K562 (cell line): ENCODE measurements around the gene TMEM120B. TPM values are rescaled to one million over a fixed set of nuclear protein-coding genes. Genes with fewer than 3 reads are reported as not detected.

ENCODE experiments used
- ATF3 ChIP-seq, 2 experiments: fragments of 450-650 bp in 1 of 2; sonication (generic) in 1 of 2; formaldehyde crosslinking in 1 of 2; IDR thresholded peaks in 1 of 2; conservative IDR thresholded peaks in 1 of 2; 2 replicates each; pipeline versions ENCODE4 v1.6.1 to v1.8.1; 2016 to 2023; ENCODE audit warnings: mild to moderate bottlenecking in 2 of 2, moderate library complexity in 2 of 2, inconsistent platforms in 1 of 2, missing genetic modification reagents in 1 of 2
- CHD1 ChIP-seq: fragments of 200-600 bp; sonication (generic); IDR thresholded peaks from one replicate; pipeline ENCODE4 v1.6.1; 2012; ENCODE audit warnings: mild to moderate bottlenecking, moderate library complexity, low read length, inconsistent platforms
- GABPA ChIP-seq: fragments of 200-800 bp; sonication (Bioruptor generic); conservative IDR thresholded peaks from 2 replicates; pipeline ENCODE4 v1.6.1; 2016; ENCODE audit warnings: low read depth, missing genetic modification characterization, missing compliant biosample characterization
- GTF2F1 ChIP-seq: IDR thresholded peaks from 2 replicates; pipeline ENCODE4 v1.6.1; 2011; ENCODE audit warnings: low read depth, low read length, improper control_type of control experiment
- HDAC1 ChIP-seq, 2 experiments: fragments of 450-650 bp; IDR thresholded peaks; 2 replicates each; pipeline ENCODE4 v1.6.1; 2016 to 2017; ENCODE audit warnings: inconsistent platforms in 1 of 2, mild to moderate bottlenecking in 1 of 2, moderate library complexity in 1 of 2
- HMGXB4 ChIP-seq: sonication (generic); formaldehyde crosslinking; IDR thresholded peaks from 2 replicates; pipeline ENCODE4 v1.8.1; 2023; ENCODE audit warnings: mild to moderate bottlenecking, missing genetic modification reagents
- LARP7 ChIP-seq: fragments of 450-650 bp; IDR thresholded peaks from 2 replicates; pipeline ENCODE4 v1.6.1; 2016
- MNT ChIP-seq, 2 experiments: fragments of 450-650 bp; conservative IDR thresholded peaks; 2 replicates each; pipeline ENCODE4 v1.6.1; 2017; ENCODE audit warnings: mild to moderate bottlenecking in 2 of 2, moderate library complexity in 2 of 2
- NFRKB ChIP-seq: fragments of 450-650 bp; IDR thresholded peaks from 2 replicates; pipeline ENCODE4 v1.6.1; 2016; ENCODE audit warnings: low read depth
- PCBP1 ChIP-seq: fragments of 200-400 bp; formaldehyde crosslinking; IDR thresholded peaks from 2 replicates; pipeline ENCODE4 v1.6.1; 2018; ENCODE audit warnings: mild to moderate bottlenecking, low read depth, low read length; ENCODE audit not compliant: poor library complexity, severe bottlenecking
- PHF8 ChIP-seq: fragments of 200-600 bp; sonication (generic); IDR thresholded peaks from 2 replicates; pipeline ENCODE4 v1.6.1; 2012; ENCODE audit warnings: mixed run types, mild to moderate bottlenecking, inconsistent platforms, low read length, moderate library complexity, borderline replicate concordance
- POLR2G ChIP-seq: fragments of 200-400 bp; formaldehyde crosslinking; IDR thresholded peaks from 2 replicates; pipeline ENCODE4 v1.6.1; 2017; ENCODE audit warnings: low read depth, mild to moderate bottlenecking, antibody characterized with exemption, low read length, moderate library complexity
- RBBP5 ChIP-seq: fragments of 200-600 bp; sonication (generic); IDR thresholded peaks from 2 replicates; pipeline ENCODE4 v1.6.1; 2012; ENCODE audit warnings: borderline replicate concordance, mild to moderate bottlenecking, low read length, control low read depth, inconsistent platforms; ENCODE audit not compliant: insufficient read depth, poor library complexity, severe bottlenecking
- RBM22 ChIP-seq: fragments of 200-400 bp; formaldehyde crosslinking; IDR thresholded peaks from 2 replicates; pipeline ENCODE4 v1.6.1; 2018; ENCODE audit warnings: low read length, low read depth; ENCODE audit not compliant: poor library complexity, severe bottlenecking
- SMARCE1 ChIP-seq: fragments of 450-650 bp; IDR thresholded peaks from 2 replicates; pipeline ENCODE4 v1.7.1; 2016; ENCODE audit warnings: mild to moderate bottlenecking
- TGIF2 ChIP-seq: sonication (generic); formaldehyde crosslinking; IDR thresholded peaks from 2 replicates; pipeline ENCODE4 v1.8.1; 2022; ENCODE audit warnings: mild to moderate bottlenecking, missing genetic modification reagents, moderate library complexity
- ZHX1 ChIP-seq: fragments of 150-350 bp; conservative IDR thresholded peaks from 2 replicates; pipeline ENCODE4 v1.6.1; 2014; ENCODE audit warnings: low read length
- ZNF316 ChIP-seq: fragments of 450-650 bp; IDR thresholded peaks from 2 replicates; pipeline ENCODE4 v1.6.1; 2016
- ZNF436 ChIP-seq: fragments of 250-450, 450-650 bp; sonication (Bioruptor Pico); formaldehyde crosslinking; IDR thresholded peaks from 2 replicates; pipeline ENCODE4 v1.7.0; 2020; ENCODE audit warnings: mild to moderate bottlenecking
- ZNF583 ChIP-seq: fragments of 250-450 bp; sonication (Bioruptor Pico); IDR thresholded peaks from 2 replicates; pipeline ENCODE4 v1.4.0; 2020
- ZSCAN32 ChIP-seq: fragments of 450-650 bp; formaldehyde crosslinking; IDR thresholded peaks from 2 replicates; pipeline ENCODE4 v1.4.0; 2020; ENCODE audit warnings: mild to moderate bottlenecking, moderate library complexity
- polyA plus RNA-seq, 8 experiments: library from polyadenylated mRNA; depleted of rRNA in 4 of 8; stranded (reverse) in 5 of 8; unstranded in 3 of 8; fragments of >200 nt; fragmentation: Nextera tagmentation in 2 of 8; fragmentation: Illumina TruSeq in 1 of 8; extraction: Ambion mirVana in 2 of 8; extraction: Trizol in 1 of 8; gene quantifications; 2 replicates each; pipeline versions ENCODE4 v1.2.1 to v1.2.3, GENCODE V29; 2011 to 2014; ENCODE audit warnings: inconsistent platforms in 1 of 8, missing spikeins in 1 of 8
- total RNA-seq, 7 experiments: library from RNA; depleted of rRNA in 6 of 7; stranded (reverse); fragments of >200 nt in 6 of 7; fragmentation: Illumina TruSeq in 2 of 7; extraction: Trizol in 2 of 7; gene quantifications; 2 replicates each; pipeline versions ENCODE4 v1.2.1 to v1.2.3, GENCODE V29; 2011 to 2021; ENCODE audit warnings: low replicate concordance in 1 of 7

The TMEM120B gene
- total and polyA plus RNA-seq, 9 of the 15 experiments (the other 6 are each of a cell fraction or from before 2014, with no cell fraction given): 1.7 to 18.6 (median 7.4) TPM

- TF ChIP-seq ATF3 (IDR thresholded peaks at IDR 0.05) (no peak), ATF3 (CRISPR knock-in tag; conservative IDR thresholded peaks at IDR 0.05) (no peak), PCBP1 (peak; percentile 59), GABPA (tag) (no peak), ZHX1 (no peak), ZNF316 (no peak), TGIF2 (CRISPR knock-in tag) (no peak), RBBP5 (peak; percentile 38), NFRKB (0 out of 2 replicates have a peak, but pooled peaks have one; percentile 24), HDAC1 (IDR thresholded peaks at IDR 0.05) (peak in 1 of 2 experiments; percentile 6; a peak in 1 of 4 replicates), MNT (conservative IDR thresholded peaks at IDR 0.05) (peak in 1 of 2 experiments; percentile 35; a peak in 1 of 4 replicates), POLR2G (peak; percentile 62), RBM22 (peak; percentile 19), PHF8 (peak; percentile 36; the same call in 1 of the 2 replicates), HMGXB4 (no peak), SMARCE1 (no peak), LARP7 (no peak), ZSCAN32 (no peak), ZNF436 (CRISPR knock-in tag) (no peak), GTF2F1 (no peak), ZNF583 (CRISPR knock-in tag) (no peak), CHD1 (peak; percentile 1)
Measured at GRCh38 chr12:121804417-121805111, 92.0 kb downstream of the TMEM120B start (continued).
